Measurements from ENCODE around the gene TSPAN3. TPM values are rescaled to one million over a fixed set of nuclear protein-coding genes. Genes with fewer than 3 reads are reported as not detected.

TSPAN3 gene
- total and polyA plus RNA-seq, 4 donors: 49.3 to 82.8 (median 78.7) TPM

DNA sequence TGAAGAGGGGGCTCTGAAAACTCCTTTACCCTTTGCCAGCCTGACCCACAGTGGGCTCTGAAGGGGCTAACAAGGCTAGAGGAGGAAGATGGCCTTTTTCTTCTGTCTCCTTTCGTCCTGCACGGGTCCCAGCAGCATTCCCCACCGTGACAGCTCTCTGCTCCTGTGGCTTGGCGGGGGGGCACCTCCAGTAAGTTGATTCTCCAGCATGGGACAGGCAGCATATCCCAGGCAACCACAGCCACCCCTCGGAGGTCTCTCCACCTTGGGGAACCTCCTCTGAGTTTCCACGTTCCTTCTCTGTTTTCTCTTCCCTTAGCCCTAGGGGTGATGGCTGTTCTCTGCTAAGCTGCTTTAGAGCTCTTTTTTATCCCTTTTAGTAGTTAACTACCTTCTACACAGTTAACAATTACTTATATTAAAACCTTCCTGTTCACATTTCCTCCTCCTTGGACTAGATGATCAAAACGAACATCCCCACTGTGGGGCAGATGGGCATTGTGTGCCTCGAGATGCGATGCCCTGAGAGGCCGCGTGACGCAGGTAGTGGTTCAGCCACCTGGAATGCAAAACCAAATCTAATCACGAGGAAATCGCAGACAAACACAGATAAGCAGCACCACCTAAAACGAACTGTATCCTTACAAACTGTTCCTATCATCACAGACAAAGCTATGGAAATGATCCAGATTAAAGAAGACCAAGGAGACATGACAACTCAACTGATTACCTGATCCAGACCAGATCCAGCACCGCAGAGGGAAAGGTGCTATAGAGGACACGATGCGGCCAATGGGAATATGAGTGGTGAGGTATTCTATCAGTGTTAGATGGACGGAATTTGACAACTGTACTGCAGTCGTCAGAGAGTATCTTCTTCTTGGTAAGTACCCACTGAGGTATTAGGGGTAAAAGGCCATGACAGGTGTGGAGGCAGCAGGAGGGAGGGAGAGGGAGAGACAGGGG, 27.7 kb downstream of the TSPAN3 start:
- H3K4me3 ChIP-seq (ENCODE audit: low read depth in 1 of 3, low read length in 3 of 3): no peak overlapping the region
- H3K36me3 ChIP-seq (ENCODE audit: control insufficient read depth in 4 of 4, insufficient read depth in 3 of 4, low read depth in 1 of 4, low read length in 3 of 4): peaks cover 0 to 11% (median 7%) of the 10 kb centered on the region in 4 donors
- no peaks in the 10 kb centered on the region for H3K9me3 ChIP-seq (ENCODE audit: control insufficient read depth in 4 of 4, low read length in 3 of 4)
- no peak for TF ChIP-seq GABPA (IDR thresholded peaks at IDR 0.05 in 1 of 2, conservative IDR thresholded peaks at IDR 0.05 in 1 of 2)
- TF ChIP-seq FOXA2 (IDR thresholded peaks at IDR 0.05): no peak
- TF ChIP-seq NR2F2 (IDR thresholded peaks at IDR 0.05): no peak
- TF ChIP-seq HNF4A (conservative IDR thresholded peaks at IDR 0.05): no peak
- TF ChIP-seq, protein P1, sequence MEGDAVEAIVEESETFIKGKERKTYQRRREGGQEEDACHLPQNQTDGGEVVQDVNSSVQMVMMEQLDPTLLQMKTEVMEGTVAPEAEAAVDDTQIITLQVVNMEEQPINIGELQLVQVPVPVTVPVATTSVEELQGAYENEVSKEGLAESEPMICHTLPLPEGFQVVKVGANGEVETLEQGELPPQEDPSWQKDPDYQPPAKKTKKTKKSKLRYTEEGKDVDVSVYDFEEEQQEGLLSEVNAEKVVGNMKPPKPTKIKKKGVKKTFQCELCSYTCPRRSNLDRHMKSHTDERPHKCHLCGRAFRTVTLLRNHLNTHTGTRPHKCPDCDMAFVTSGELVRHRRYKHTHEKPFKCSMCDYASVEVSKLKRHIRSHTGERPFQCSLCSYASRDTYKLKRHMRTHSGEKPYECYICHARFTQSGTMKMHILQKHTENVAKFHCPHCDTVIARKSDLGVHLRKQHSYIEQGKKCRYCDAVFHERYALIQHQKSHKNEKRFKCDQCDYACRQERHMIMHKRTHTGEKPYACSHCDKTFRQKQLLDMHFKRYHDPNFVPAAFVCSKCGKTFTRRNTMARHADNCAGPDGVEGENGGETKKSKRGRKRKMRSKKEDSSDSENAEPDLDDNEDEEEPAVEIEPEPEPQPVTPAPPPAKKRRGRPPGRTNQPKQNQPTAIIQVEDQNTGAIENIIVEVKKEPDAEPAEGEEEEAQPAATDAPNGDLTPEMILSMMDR (IDR thresholded peaks at IDR 0.05; ENCODE audit: low read depth, low read length, missing input control): no peak
- no peak for TF ChIP-seq HNF4G (IDR thresholded peaks at IDR 0.05)
- no peak for TF ChIP-seq TAF1 (conservative IDR thresholded peaks at IDR 0.05)
- TF ChIP-seq SP1 (IDR thresholded peaks at IDR 0.05): no peak
- no peak for TF ChIP-seq RAD21 (IDR thresholded peaks at IDR 0.05)
- no peak for TF ChIP-seq RXRA (IDR thresholded peaks at IDR 0.05)
- TF ChIP-seq, protein P2, sequence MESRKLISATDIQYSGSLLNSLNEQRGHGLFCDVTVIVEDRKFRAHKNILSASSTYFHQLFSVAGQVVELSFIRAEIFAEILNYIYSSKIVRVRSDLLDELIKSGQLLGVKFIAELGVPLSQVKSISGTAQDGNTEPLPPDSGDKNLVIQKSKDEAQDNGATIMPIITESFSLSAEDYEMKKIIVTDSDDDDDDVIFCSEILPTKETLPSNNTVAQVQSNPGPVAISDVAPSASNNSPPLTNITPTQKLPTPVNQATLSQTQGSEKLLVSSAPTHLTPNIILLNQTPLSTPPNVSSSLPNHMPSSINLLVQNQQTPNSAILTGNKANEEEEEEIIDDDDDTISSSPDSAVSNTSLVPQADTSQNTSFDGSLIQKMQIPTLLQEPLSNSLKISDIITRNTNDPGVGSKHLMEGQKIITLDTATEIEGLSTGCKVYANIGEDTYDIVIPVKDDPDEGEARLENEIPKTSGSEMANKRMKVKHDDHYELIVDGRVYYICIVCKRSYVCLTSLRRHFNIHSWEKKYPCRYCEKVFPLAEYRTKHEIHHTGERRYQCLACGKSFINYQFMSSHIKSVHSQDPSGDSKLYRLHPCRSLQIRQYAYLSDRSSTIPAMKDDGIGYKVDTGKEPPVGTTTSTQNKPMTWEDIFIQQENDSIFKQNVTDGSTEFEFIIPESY (IDR thresholded peaks at IDR 0.05): no peak
- no peak for TF ChIP-seq MAX (IDR thresholded peaks at IDR 0.05)
- TF ChIP-seq EGR1 (IDR thresholded peaks at IDR 0.05; ENCODE audit: low read depth in 2 of 2): no peak
- H3K27ac ChIP-seq (ENCODE audit: low read depth in 1 of 2, low read length in 2 of 2): no peak overlapping the region
- H3K9ac ChIP-seq (ENCODE audit: low read depth in 1 of 2, low read length in 2 of 2): no peak overlapping the region
- no peaks in the 10 kb centered on the region for H3K27me3 ChIP-seq (ENCODE audit: control insufficient read depth in 4 of 4, insufficient read depth in 4 of 4, low read length in 3 of 4)
- H3K4me1 ChIP-seq (ENCODE audit: control insufficient read depth in 4 of 4, insufficient read depth in 4 of 4, low read length in 3 of 4): no peaks in the 10 kb centered on the region
- 90% methylated on average over 20 of the region's 20 CpGs for WGBS
- DNase-seq (ENCODE audit: low spot score): no peak

DNA sequence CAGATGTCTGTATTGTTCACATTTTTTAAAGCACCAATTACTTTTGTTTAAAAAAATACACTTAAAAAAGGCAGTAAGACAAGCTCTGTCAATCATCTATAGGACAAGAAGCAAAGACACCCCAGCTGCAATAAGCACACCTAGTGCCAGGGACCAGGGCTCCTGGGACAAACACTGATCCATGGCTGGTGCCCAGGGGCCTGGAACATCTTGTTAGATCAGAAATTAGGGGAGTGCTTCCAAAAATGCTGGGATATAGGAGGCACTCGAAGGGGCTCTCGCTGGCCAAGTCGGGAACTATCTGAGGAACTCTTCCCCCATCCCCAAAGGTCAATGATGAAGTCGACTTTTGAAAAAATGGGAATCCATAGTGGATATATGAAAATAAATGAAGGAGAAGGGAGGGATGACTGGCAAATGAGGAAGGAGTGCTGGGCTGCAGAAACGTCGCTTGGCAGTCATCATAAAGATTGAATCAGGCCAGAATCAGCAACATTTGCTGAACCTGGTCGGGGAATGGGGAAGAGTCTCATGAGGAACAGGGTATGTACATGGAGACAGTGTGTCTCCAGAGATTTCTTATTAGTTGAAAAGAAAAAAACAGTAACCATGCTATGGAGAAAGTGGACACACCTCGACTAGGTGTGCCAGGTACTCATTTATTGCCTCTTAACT, 28.5 kb downstream of the TSPAN3 start:
- Histone ChIP-seq H3K27ac (ENCODE audit: low read depth in 1 of 2, low read length in 2 of 2) (no peak overlapping the region), H3K4me3 (ENCODE audit: low read depth in 1 of 3, low read length in 3 of 3) (no peak overlapping the region), H3K4me1 (ENCODE audit: control insufficient read depth in 4 of 4, insufficient read depth in 4 of 4, low read length in 3 of 4) (no peaks in the 10 kb centered on the region), H3K9ac (ENCODE audit: low read depth in 1 of 2, low read length in 2 of 2) (no peak overlapping the region), H3K9me3 (ENCODE audit: control insufficient read depth in 4 of 4, low read length in 3 of 4) (no peaks in the 10 kb centered on the region), H3K27me3 (ENCODE audit: control insufficient read depth in 4 of 4, insufficient read depth in 4 of 4, low read length in 3 of 4) (no peaks in the 10 kb centered on the region), H3K36me3 (ENCODE audit: control insufficient read depth in 4 of 4, insufficient read depth in 3 of 4, low read depth in 1 of 4, low read length in 3 of 4) (peaks cover 0 to 11% (median 7%) of the 10 kb centered on the region in 4 donors)
- TF ChIP-seq, protein P1 (IDR thresholded peaks at IDR 0.05; ENCODE audit: low read depth, low read length, missing input control): no peak
- no peak for TF ChIP-seq RXRA (IDR thresholded peaks at IDR 0.05)
- TF ChIP-seq FOXA1 (IDR thresholded peaks at IDR 0.05): no peak
- TF ChIP-seq HNF4G (IDR thresholded peaks at IDR 0.05): no peak
- TF ChIP-seq, protein P3, sequence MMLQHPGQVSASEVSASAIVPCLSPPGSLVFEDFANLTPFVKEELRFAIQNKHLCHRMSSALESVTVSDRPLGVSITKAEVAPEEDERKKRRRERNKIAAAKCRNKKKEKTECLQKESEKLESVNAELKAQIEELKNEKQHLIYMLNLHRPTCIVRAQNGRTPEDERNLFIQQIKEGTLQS (IDR thresholded peaks at IDR 0.05): no peak
- no peak for DNase-seq (ENCODE audit: low spot score)
- 88% methylated on average over 8 of the region's 8 CpGs for WGBS

All from liver (tissue), 9 donors.